ENCODE data around the gene GDF2.

The GDF2 gene

GRCh38 chr10:47340608-47341170 lies 18.4 kb downstream of the GDF2 start:
- Histone ChIP-seq H3K4me3 (replicated peaks; ENCODE audit: low read depth, low read length) (no peak overlapping the region), H3K27me3 (replicated peaks; ENCODE audit: control insufficient read depth, insufficient read depth, low read length) (no peaks in the 10 kb centered on the region; the same call in 1 of the 2 replicates), H3K36me3 (ENCODE audit: control insufficient read depth, insufficient read depth, low read length) (no peaks in the 10 kb centered on the region)
- TF ChIP-seq CTCF (IDR thresholded peaks at IDR 0.05; ENCODE audit: insufficient read depth, low read length, poor library complexity, severe bottlenecking) = peak; percentile 97
- no peak for DNase-seq (ENCODE audit: extremely low read depth, insufficient read length)

- DNase-seq (ENCODE audit: extremely low read depth, insufficient read length) = no peak
- no peak for TF ChIP-seq CTCF (IDR thresholded peaks at IDR 0.05; ENCODE audit: insufficient read depth, low read length, poor library complexity, severe bottlenecking)
- H3K36me3 ChIP-seq (ENCODE audit: control insufficient read depth, insufficient read depth, low read length) = no peaks in the 10 kb centered on the region
- no peak overlapping the region for H3K4me3 ChIP-seq (replicated peaks; ENCODE audit: low read depth, low read length)
- H3K27me3 ChIP-seq (replicated peaks; ENCODE audit: control insufficient read depth, insufficient read depth, low read length) = no peaks in the 10 kb centered on the region; the same call in 1 of the 2 replicates
Observed at GRCh38 chr10:47344996-47345870, 23.0 kb downstream of the GDF2 start.

GRCh38 chr10:47346581-47347302 lies 24.5 kb downstream of the GDF2 start:
- Histone ChIP-seq H3K27me3 (replicated peaks; ENCODE audit: control insufficient read depth, insufficient read depth, low read length) (no peaks in the 10 kb centered on the region; the same call in 1 of the 2 replicates), H3K36me3 (ENCODE audit: control insufficient read depth, insufficient read depth, low read length) (no peaks in the 10 kb centered on the region), H3K4me3 (replicated peaks; ENCODE audit: low read depth, low read length) (no peak overlapping the region)
- no peak for TF ChIP-seq CTCF (IDR thresholded peaks at IDR 0.05; ENCODE audit: insufficient read depth, low read length, poor library complexity, severe bottlenecking)
- DNase-seq (ENCODE audit: extremely low read depth, insufficient read length) = no peak

GRCh38 chr10:47347303-47347675 lies 25.0 kb downstream of the GDF2 start:
- no peak overlapping the region for H3K4me3 ChIP-seq (replicated peaks; ENCODE audit: low read depth, low read length)
- TF ChIP-seq CTCF (IDR thresholded peaks at IDR 0.05; ENCODE audit: insufficient read depth, low read length, poor library complexity, severe bottlenecking) = no peak
- no peaks in the 10 kb centered on the region for H3K36me3 ChIP-seq (ENCODE audit: control insufficient read depth, insufficient read depth, low read length)
- H3K27me3 ChIP-seq (replicated peaks; ENCODE audit: control insufficient read depth, insufficient read depth, low read length) = no peaks in the 10 kb centered on the region; the same call in 1 of the 2 replicates
- no peak for DNase-seq (ENCODE audit: extremely low read depth, insufficient read length)

- H3K27me3 ChIP-seq (replicated peaks; ENCODE audit: control insufficient read depth, insufficient read depth, low read length) = no peaks in the 10 kb centered on the region; the same call in none of the 2 replicates
- DNase-seq (ENCODE audit: extremely low read depth, insufficient read length) = no peak
- no peak for TF ChIP-seq CTCF (IDR thresholded peaks at IDR 0.05; ENCODE audit: insufficient read depth, low read length, poor library complexity, severe bottlenecking)
- H3K36me3 ChIP-seq (ENCODE audit: control insufficient read depth, insufficient read depth, low read length) = no peaks in the 10 kb centered on the region
- H3K4me3 ChIP-seq (replicated peaks; ENCODE audit: low read depth, low read length) = no peak within 1 kb of the TSS
Observed at GRCh38 chr10:47348138-47348651, 25.9 kb downstream of the GDF2 start, which contains the start of gene RBP3. TSS of gene RBP3 (plus strand) at chr10:47348363. CDS start at chr10:47348485, 122 bp downstream.

All from GM06990 (cell line).